Measurements from ENCODE around the gene TMPRSS7.

The TMPRSS7 gene

DNA sequence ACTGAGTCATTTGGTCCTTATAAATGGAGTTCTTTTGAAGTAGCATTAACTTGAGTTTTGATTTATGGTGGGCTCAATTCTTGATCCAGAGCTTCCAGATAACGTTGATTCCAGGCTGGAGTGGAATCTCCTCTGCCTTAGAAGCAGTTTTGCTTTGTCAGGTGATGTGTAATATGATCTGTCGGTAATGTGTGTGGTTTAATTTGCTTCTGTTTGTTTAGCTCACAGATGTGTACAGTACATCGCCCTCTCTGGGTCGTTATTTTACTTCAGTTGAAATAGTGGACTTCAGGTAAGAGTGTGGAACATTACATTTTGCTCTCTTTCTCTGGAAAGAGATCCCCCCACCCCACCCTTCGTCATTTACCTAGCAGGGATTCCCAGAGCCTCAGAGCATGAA is 74.8 kb downstream of the TMPRSS7 start:
- DNase-seq, result no peak

DNA sequence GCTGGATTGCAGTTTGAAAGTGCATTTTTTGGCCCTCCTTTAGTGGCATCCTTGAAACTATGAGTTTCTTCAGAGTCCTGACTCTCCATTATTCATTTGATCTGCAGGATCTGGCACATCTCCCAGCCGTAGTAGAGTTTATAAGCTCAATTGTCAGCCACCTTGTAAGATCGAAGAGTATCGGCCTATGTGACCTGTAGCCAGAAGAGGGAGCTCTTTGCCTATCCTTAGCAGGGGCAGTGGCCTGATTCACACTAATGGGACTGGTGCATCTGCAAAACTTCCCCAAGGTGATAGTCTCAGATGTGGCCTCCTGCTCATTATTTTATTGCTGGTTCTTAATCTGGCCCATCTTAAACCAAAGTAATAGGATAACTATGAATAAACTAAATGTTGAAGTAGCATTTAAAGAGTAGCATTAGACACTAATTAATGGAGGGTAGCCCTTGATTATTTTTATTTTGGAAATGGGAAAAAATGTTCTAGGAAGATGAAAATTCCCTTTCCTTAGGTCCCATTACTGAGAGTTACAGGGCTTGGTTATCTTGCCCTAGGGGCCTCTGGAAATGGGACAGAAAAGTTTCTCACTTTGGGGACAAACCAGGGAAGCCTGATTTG is 77.4 kb downstream of the TMPRSS7 start:
- peak; percentile 80 for DNase-seq

DNA sequence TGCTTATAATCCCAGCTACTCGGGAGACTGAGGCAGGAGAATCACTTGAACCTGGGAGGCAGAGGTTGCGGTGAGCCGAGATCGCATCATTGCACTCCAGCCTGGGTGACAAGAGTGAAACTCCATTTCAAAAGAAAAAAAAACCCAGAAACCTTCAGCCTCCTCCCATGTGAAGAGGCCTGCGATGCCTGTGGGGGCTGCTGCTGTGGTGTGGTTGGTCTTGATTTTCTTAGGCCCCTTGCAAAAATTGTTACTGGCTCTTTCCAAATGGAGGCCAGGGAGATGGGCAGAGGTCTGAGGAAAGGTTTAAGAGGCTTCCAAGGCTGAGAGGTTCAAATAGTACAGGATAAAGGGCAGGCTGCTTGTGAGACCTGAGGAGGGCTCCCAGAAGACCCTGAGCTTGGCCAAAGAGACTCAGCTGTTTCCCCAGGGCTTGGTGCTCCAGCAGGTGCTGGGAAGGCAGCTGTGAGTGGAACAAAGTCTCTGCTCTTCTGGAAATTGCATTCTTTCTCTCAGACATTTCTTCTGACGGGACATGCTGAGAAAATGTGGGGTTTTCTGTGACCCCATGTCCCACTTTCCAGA is 80.1 kb downstream of the TMPRSS7 start:
- DNase-seq, result no peak

DNA sequence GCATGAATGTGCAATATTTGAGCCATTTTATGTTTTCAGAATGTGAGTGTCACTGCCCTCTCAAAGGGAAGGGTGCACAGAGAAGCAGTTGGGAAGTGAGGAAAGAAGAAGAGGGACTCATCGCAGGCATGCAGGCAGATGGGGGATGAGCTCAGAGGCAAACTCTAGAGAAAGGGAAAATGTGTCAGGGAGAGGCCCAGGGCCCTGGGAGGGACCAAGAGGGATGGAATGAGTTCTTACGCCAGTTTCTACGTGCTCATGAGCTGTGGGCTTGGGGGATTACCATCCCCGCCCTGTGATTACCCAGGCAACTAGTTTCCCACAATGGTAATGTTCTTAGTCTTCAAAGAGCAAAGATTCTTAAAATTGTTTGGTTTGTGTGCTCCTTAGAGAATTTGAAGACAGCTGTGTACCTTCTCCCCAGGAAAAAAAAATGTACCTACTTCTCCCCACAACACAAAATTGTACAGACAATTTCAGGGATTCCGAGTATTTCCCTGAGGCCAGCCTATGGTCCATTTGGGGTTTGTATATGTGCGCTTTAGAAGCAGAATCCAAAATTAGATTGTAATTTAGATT is 80.7 kb downstream of the TMPRSS7 start:
- no peak for DNase-seq

DNA sequence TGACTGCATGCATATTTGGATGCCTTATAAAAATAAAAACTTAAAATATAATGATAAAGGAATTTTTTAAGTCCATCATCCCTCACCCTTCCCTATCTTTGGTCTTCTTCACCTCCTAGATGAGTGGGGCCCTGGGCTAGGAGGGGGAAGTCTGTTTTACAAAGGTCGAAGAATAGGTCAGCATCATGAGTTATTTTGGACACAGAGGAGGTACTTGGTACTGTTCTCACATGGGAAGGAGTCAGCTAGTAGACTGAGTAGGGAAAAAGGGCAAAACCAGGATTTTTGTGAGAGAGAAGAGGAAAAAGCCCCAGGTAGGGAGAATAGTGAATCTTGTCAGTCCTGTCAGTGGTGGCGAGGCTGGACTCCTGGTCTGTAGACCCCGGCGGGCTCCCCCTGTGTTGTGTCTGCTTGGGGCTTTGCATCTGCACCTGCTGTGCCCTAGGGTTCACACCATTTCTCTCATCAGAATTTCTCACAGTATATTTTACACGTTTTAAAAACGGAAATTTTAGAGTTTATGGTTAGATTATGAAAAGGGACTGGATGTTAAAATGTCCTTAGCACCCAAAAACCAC is 81.4 kb downstream of the TMPRSS7 start:
- no peak for DNase-seq

DNA sequence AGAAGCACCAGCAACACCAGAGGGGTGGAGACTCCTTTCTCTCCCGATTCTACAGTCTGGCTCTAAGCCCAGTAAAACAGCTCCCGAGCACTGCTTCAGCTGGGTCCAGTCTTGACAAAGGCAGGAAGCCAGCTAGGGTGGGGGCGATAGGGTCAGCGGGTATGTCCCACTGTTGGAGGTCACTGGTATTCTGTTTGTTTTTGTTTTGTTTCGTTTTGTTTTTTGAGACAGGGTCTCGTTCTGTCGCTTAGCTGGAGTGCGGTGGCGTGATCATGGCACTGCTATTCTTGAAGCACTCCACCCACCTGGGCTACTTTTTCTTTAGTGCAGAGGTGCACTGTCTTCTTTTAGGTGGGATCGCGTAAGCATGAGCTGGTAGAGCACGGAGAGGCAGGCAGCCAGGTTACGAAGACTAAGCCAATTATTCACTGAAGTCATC is 82.2 kb downstream of the TMPRSS7 start:
- no peak for DNase-seq

DNA sequence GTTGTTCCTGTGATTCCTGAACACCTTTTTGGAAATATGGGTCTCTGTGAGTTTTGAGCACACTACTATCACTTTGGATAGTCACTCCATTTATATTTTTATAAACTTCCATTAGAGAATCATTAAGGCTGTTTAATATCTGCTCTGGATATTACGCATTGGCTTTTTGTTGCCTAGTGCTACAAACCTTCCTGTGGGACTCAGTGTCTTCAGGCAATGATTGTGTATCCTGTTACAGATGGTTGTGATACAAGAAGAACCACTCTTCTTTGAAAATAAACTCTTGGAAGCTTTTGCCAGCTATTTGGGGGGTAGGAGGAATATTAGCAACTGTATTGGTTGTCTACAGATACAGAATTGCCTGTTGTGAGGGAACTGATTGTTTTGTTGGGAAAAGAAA is 82.9 kb downstream of the TMPRSS7 start:
- no peak for DNase-seq

DNA sequence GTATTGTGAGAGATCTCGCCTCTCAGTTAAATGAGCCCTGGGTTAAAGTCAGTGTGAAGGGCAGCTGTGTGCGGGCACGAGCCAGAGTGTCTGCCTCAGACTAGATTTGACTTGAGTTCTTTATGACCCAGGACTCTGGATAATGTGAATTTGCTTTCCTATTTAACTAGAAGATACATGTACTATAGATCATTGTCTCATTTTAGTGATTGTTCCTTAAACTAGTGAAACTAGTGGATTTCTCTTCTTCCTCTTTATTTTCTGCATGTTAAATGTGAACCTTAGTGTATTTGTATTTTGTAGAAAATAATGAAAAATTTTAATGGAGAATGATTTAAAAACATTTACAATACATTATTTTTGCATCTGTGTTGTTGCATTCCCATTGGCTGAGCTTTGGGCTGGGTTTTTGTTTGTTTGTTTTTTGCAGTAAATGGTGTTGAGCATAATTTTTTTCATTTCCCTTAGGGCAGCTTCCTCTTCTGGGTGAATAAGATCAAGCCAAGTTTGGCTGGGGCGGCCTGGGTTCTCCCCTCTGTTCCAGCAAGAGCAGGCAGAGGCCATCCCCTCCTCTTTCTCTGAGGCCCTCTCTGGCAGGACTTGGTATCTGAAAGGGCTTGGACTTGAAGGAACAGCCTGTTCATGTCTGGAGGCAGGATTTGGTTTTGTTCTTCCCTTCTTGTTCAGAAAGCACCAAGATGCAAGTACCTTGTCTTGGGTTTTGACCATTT is 83.5 kb downstream of the TMPRSS7 start:
- no peak for DNase-seq

DNA sequence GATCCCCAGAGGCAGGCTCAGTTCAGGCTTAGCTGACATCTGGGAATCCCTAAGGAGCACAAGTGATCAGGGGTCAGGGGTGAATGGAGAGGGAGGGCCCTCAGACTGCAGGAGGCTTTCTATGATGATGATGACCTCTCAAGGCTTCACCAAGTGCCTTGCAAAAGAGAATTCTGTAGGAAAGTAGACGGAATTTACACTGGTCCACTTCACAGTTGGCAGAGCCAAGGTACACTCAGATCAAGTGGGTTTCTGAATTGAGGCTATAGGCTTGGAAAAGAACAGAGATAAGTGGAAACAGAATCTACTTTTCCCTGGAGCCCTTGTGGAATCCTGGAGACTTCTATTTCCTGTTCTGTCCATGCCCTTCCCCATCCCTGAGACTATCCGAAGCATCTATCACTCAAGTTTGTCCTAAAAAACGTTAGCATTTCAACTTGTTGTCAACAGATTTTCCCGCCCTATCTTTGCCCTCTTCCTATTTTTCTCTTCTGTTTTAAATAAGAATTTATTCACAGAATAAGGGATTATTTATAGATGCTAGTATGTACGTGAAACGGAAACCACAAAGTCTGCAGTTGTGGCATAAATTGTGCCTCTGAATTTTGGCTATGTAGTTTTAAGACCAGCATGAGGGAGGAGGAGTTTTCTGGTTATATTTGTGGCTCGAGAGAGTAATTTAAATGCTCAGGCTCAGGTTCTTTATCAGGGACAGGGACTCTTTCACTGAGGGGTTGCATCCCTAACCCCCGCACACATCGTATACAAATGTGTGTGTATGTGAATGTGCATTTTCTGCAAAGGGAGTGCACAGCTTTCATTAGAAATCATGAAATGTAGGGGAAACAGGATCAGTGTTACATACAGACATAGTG is 85.7 kb downstream of the TMPRSS7 start:
- DNase-seq, result no peak

DNA sequence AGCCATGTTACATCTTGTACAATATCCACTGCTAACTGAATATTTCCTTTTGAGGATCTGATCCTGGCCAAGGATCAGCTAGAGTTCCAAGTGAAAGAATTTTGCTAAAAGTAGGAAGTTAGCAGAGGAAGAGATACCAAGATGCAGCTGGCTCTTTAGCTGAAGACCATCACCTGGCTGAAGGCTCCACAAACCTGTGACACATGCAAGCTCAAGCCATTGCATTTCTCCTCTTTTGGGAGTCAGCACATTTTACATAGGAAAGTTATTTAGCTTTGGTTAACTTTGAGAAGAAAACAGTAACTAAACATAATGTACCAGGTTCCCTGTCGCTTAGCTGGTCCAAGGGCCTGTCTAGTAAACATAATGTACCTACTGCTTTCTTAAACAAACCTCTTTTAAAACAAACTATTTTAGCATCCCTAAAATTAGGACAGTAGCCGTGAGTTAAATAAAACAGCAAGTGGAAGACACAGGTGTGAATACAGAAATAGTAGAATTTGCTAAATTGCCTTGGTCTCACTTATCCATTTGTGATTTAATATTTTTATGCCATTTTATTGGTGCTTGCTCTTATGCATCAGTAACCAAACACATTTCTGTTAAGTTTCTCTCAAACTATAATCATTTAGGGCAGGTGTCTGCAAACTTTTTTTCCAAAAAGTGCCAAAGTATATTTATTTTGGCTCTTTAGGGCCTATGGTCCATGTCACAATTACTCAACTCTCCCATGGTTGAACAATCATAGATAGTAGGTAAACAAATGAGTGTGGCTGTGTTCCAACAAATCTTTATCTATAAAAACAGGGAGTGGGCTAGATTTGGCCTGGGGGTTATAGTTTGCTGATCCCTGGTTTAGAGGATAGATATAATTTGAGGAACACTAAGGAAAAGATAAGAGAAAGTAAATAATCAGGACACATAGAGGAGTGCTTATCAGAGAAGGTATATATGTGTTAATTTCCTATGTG is 87.3 kb downstream of the TMPRSS7 start:
- DNase-seq, result no peak

DNA sequence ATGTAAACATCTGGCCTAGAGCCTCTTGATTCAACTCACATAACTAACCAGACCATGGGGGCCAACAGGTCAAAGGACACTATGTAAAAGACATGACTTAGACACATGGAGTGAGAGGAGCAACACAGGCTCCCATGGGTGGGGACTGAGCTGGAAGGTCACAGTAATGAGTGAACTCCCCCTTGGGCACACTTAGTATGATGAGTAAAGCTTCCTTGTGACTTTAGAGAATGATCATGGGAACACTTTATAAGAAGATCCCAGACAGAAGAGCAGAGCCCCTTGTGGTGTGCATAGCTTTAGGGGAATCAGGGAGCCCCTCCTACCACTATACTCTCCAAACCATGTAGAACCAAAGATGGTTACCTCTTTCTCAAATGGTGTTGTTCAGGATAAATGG is 88.3 kb downstream of the TMPRSS7 start:
- DNase-seq, result no peak

DNA sequence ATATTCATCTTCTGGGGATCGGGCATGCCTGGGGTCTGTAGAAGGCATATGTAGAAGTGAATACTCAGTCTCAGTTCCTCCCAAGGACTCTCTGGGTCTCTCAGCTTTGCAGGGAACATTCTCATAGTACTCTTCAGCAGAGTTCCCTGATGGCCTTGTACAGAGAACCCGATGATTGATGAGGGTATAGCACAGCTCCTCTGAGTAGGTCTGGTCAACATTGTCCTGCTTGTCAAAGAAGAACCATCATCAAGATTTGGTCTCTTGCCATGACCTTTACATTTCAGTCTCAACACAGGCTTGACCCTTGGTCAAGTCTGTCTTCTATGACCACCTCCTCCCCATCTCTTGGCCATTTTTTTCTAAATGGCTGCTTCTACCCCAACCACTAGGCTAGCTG is 89.0 kb downstream of the TMPRSS7 start:
- DNase-seq, result no peak

DNA sequence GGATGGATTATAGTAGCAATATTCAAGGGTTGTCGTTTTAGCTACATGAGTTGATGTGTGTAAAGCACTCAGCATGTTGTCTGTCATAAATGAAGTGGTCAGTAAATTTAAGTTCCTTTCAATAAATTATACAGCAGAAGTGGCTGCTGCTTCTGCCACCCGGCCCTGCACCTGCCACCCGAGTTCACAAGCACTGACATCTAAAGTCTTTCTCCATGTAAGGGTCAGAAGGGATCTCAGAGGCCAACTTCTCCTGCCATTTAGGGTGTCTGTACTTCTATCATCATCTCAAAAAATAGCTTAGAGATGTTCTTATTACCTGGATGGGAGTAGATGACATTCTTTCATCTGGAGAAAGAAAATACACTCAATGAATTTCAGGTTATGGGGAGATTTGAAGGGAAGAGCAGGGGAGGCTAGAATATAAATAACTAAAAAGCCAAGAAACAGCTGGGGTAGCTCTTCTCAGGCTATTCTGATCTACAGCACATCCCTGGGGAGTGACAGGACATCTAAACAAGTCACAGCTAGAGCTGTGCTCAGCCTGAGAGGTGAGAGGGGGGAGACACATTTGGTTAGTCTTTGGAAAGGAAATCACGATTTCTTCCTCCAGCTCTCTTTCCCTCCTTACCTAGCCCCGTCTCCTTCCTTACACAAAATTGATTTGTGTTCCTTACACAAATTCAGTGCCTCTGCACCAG is 90.5 kb downstream of the TMPRSS7 start:
- DNase-seq, result no peak

DNA sequence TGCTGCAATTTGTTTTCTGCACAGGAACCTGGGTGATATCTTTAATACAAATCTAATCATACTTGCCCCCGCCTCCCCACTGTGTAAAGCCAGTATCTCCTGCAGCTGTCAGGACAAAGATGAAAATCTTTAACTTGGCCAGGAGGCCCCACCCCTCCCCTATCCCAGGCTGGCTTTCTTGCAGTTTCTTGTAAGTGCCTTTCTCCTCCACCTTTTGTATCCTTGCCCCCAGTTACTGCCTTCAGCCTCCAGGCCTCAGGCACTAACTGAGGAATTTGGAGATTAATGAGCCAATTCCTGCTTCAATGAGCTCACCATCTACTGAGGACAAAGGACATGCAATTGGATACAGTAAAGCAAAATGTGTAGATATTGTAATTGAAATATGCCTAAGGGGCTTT is 92.0 kb downstream of the TMPRSS7 start:
- DNase-seq, result no peak

DNA sequence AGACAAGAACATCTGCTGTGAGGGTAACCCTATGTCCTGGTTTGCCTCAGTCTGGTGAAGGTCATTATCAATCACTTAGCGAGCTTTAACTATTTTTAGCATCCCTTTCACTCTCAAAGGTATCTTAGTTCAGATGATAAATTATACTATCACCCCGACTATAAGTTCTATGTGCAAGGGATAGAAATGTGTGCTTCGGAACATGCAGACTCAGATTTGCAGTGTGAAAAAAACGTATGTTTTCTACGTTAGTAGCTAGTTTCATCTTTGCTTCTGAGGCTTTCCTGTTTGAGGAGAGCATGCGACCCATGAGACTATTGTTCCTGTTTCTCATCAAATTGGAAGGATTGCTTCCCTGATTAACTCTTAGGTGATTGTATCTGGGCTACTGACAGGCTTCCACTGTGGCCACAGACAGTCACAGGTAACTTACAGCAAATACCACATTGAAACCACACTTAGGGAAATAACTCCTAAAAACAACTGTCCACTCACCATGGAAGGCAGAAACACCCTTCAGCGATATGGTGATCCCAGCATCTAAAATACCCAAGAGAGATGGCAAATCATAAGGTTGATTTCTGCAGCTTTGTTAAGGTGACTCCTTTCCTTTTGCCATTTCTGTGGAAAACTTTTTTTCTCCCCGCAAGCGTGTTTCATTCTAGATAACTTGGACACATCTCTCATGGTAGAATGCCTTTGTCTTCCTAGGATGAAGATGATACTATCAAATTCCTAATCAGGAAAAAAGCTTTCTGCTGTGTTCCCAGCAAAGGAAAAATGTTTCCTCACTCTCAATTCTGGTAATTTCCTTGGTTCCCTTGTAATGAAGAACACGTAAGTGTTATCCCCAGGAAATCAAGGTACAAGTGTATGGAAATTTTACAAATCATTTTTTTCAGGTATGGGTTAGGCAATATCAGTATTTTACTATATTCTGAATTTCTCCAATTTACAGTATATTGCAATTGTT is 93.3 kb downstream of the TMPRSS7 start:
- DNase-seq, result no peak

DNA sequence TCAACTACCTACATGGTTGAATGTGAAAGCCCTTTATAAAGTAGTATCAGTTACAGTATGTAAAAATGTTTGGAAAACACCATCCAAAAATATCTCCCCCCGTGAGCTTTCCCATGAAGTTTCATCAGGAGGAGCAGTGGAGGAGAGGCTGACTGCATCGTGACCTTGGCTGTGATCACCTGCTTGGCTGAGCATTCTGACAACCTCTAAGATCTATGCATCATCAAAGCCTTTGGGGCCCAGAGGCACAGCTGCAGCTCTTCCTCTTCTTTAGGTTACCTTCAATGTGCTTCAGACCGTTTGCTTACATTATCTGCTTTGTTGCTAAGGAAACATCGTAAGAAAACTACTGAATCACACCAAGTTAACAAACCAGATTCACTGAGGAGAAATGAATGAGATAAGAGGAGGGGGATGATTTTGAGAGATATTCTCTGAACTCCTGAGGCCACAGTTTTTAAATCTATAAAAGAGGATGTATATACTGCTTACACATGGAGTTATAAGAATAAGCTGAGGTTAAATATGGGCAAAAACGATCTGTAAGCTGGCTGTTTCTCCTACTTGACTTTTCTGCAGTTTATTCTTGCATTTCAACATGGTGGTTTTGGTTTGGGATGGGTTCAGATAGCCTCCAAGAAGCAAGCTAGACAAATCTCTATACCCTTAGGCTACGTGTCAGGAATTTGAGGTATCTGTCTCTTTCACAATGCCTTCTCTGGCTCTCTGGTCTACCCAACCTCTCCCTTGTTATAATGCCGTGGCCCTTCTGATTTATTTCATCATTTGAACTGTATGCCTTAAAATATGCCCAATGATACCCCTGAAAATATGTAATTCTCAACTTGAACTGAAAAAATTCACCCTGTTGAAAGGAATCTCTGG is 94.5 kb downstream of the TMPRSS7 start:
- DNase-seq, result peak; percentile 79

DNA sequence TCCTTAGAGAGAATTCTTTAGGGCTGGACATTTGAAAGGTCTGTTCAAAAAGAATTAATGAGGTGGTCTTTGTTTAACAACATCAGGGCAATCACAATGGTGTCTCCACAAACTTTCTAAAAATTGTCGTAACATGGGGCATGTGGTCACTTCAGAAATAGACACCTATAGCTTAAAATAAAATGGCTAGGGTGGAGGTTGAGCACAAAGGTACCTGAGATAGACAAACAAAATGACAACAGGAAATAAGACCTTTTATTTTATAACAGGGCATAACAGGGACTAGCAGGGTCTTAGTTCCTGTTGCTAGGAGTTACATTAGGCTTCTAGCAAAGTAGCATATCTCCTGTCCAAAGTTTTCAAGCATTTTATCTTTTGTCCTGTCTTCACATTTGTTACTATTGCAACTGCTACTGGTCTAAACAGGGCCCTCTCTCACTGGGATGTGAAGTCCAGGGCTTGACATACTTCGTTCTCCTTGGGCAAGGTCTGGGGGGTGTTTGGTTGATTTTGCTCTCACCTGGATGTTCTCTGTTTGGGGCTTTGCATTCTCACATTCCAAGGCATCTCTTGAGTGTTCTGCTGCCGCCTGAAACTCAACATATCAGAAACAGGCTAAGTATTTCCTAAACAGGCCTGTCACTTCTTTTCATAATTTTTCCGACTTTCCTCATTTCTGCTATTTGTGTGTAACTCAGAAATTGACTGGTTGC is 95.5 kb downstream of the TMPRSS7 start:
- DNase-seq, result no peak

DNA sequence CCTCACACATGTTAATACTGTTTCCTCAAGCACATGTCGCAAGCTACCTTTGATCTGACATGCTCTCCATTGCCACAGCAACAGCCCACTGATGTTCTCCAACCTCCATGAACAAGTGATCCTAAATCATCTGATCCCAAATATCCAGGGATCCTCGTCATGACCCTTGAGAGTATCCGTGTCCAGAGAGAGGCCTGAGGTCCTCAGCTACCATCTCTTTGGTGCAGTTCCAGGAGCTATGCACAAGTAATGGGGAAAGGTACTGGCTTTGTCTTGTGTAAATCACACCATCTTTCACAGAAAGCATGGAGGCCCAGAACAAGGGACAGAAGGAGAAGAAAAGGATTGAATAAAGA is 96.1 kb downstream of the TMPRSS7 start:
- no peak for DNase-seq

Data from activated effector memory CD4-positive, alpha-beta T cell treated with anti-CD3 and anti-CD28 coated beads, Interleukin-2, amount 50 U/mL, for 16 hours (primary cell).